ENCODE data around the gene SOX6. TPM values are rescaled to one million over a fixed set of nuclear protein-coding genes. Genes with fewer than 3 reads are reported as not detected.

The SOX6 gene
- total RNA-seq, 4 donors from 2014 or later = 17.9 to 27.9 (median 23.3) TPM

DNA sequence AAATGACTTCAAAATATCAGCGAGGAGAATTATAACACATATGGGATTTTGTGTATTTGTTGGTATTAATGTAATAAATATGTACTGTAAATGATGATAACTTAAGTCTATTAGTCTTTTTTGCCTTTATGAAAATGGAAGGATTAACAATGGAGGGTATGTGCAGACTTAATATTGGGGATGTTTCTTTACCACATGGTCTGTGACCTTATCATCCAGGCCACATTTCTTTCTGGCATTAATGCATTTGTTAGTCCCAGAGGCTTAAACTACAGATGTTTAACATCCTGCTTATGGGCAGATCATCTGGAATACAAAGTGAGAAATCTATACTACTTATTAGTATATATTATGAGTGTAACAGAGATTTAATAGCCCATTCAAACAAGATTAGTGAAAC is 64.6 kb downstream of the SOX6 start:
- intact Hi-C loops (cut with DNase I) = no loop called here
- Histone ChIP-seq H3K9me3 (no peaks in the 10 kb centered on the region), H3K27me3 (no peaks in the 10 kb centered on the region), H3K27ac (no peak overlapping the region), H3K4me1 (no peaks in the 10 kb centered on the region), H3K36me3 (no peaks in the 10 kb centered on the region), H3K4me3 (replicated peaks in 1 of 3) (no peak overlapping the region)
- no peak for TF ChIP-seq POLR2A (IDR thresholded peaks at IDR 0.05)
- TF ChIP-seq, protein P1, sequence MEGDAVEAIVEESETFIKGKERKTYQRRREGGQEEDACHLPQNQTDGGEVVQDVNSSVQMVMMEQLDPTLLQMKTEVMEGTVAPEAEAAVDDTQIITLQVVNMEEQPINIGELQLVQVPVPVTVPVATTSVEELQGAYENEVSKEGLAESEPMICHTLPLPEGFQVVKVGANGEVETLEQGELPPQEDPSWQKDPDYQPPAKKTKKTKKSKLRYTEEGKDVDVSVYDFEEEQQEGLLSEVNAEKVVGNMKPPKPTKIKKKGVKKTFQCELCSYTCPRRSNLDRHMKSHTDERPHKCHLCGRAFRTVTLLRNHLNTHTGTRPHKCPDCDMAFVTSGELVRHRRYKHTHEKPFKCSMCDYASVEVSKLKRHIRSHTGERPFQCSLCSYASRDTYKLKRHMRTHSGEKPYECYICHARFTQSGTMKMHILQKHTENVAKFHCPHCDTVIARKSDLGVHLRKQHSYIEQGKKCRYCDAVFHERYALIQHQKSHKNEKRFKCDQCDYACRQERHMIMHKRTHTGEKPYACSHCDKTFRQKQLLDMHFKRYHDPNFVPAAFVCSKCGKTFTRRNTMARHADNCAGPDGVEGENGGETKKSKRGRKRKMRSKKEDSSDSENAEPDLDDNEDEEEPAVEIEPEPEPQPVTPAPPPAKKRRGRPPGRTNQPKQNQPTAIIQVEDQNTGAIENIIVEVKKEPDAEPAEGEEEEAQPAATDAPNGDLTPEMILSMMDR (IDR thresholded peaks at IDR 0.05) = no peak
- DNase-seq = no peak
- 92% methylated on average over 1 of the region's 1 CpG for WGBS, 2 donors

DNA sequence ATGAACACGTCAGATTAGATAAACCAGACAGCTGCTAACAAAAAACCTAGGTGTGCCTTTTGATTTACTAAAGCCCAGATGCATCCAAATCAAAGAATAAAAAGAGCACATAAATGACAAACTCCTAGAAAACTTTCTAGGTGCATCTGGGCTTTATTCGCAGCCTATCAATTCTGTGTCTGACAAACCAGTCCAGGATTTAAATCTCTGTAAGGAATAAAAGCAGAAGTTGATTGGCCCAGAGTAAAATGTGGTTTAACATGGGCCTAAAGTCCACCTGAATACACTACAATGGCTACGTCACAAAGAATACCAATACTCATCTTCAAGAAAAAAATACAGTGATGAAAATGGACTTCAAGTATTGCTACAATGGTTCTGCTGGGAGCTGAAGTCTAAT is 66.8 kb downstream of the SOX6 start:
- Histone ChIP-seq H3K27me3 (no peaks in the 10 kb centered on the region), H3K4me3 (replicated peaks in 1 of 3) (no peak overlapping the region), H3K36me3 (no peaks in the 10 kb centered on the region), H3K27ac (no peak overlapping the region), H3K4me1 (no peaks in the 10 kb centered on the region), H3K9me3 (no peaks in the 10 kb centered on the region)
- intact Hi-C loops (cut with DNase I) = no loop called here
- no peak for DNase-seq
- TF ChIP-seq, protein P1 (IDR thresholded peaks at IDR 0.05) = no peak
- no peak for TF ChIP-seq POLR2A (IDR thresholded peaks at IDR 0.05)
- WGBS, 2 donors = 95 to 97% methylated on average over 3 of the region's 3 CpGs

DNA sequence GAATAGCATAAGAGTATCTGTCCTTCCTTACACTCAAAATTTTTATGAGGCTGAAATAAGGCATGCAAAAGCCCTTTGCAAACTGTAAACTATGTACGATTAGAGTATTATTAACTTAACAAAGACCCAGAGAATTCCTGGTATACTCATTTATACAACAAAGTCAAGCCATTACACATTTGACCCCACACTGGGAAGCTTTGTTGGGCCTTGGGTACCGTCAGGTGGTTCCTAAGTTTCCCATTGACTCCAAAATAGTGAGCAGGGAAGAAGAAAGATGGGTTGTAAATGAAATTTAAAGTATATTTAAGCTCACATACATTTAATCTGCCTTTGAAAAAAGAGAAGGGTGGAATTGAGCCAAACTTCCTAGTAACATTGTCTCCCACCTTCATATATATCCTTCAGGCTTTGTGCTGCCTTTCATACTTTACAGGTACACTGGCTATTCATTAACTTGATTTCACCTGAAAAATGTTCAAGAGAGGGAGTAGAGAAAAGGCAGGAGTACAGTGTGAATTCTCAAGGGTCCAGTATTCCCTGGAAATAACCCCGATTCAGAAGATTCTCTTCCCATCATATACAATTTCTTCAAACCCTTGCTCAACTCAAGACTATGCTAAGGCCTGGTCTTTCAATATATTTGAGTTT is 68.6 kb downstream of the SOX6 start:
- Histone ChIP-seq H3K9me3 (no peaks in the 10 kb centered on the region), H3K27ac (no peak overlapping the region), H3K36me3 (no peaks in the 10 kb centered on the region), H3K4me1 (no peaks in the 10 kb centered on the region), H3K27me3 (no peaks in the 10 kb centered on the region), H3K4me3 (replicated peaks in 1 of 3) (no peak overlapping the region)
- no peak for DNase-seq
- intact Hi-C loops (cut with DNase I) = no loop called here
- 89 to 94% methylated on average over 3 of the region's 3 CpGs for WGBS, 2 donors
- TF ChIP-seq POLR2A (IDR thresholded peaks at IDR 0.05) = no peak
- TF ChIP-seq, protein P1 (IDR thresholded peaks at IDR 0.05) = no peak

DNA sequence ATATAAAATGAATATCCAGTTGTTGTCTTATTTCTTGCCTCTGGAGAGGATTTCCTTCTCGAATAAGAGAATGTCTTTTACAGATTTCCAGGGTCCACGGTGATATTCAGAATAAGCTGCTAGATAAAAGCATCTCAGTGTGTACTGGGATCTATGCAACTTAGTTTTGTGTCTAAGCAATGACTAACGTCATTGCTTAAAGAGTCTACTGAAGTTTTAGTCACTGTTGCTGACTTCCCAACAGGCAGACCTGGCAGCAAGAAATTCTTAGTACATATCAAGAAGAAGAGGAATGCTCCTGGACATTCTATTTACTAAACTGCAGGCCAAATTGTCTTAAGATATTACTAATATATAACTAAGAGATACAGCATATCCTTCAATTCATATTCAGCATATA is 70.3 kb downstream of the SOX6 start:
- DNase-seq = no peak
- intact Hi-C loops (cut with DNase I) = no loop called here
- no peaks in the 10 kb centered on the region for H3K9me3 ChIP-seq
- WGBS, 2 donors = 46 to 68% methylated on average over 3 of the region's 3 CpGs
- no peaks in the 10 kb centered on the region for H3K27me3 ChIP-seq
- no peak overlapping the region for H3K27ac ChIP-seq
- TF ChIP-seq, protein P1 (IDR thresholded peaks at IDR 0.05) = no peak
- TF ChIP-seq POLR2A (IDR thresholded peaks at IDR 0.05) = no peak
- H3K4me1 ChIP-seq = no peaks in the 10 kb centered on the region
- no peaks in the 10 kb centered on the region for H3K36me3 ChIP-seq
- H3K4me3 ChIP-seq (replicated peaks in 1 of 3) = no peak overlapping the region

DNA sequence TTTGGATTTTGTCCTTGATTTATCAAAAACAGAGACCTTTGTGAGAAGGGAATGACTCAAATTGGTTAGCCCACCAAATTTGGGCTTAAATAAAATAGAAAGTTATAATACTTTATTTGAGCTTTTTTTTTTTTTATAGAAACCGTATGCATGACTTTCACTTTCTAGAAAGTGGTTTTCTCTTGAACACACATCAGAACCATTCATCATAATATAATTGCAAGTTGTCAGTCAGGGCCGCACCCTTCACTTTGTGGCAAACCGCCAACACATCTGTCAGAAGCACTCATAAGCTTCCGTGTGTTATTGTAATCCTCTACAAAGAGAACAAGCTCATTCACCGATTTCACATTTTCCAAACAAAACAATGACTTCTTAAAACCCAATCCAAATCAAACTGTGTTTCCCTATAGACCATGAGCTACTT is 76.1 kb downstream of the SOX6 start:
- peak in 1 of 2 donors; percentile 7 for DNase-seq
- WGBS, 2 donors = 32 to 33% methylated on average over 5 of the region's 5 CpGs
- Histone ChIP-seq H3K4me1 (no peaks in the 10 kb centered on the region), H3K4me3 (replicated peaks in 1 of 3) (no peak overlapping the region), H3K9me3 (no peaks in the 10 kb centered on the region), H3K27ac (no peak overlapping the region), H3K36me3 (no peaks in the 10 kb centered on the region), H3K27me3 (no peaks in the 10 kb centered on the region)
- intact Hi-C loops (cut with DNase I) = no loop called here
- TF ChIP-seq, protein P1 (IDR thresholded peaks at IDR 0.05) = no peak
